ENCODE data around the gene MAS1L.
"Not testable (repeated sequence)": the region's sequence is repeated elsewhere in the genome, so short reads cannot be mapped to it uniquely, and the experiment has no call there.

The MAS1L gene

DNA sequence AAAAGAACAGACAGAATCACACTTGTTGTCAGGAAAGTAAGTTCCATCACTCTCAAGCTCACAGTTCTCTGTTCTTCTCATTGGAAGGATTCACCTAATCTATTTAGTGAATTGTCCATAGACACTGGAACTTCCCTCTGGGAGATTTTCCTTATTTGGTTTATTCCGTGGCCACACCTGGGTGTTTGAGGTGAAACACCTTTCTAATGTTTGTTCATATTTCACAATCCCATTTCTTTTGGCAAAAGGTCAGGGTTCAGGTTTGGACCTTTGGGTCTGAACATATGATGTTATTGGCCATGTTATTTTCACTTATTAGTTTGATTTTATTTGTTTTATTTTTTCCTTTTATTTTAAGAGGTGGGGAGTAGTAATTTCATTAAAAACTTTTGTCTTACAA is 4.0 kb downstream of the MAS1L start:
- DNase-seq = no peak

DNA sequence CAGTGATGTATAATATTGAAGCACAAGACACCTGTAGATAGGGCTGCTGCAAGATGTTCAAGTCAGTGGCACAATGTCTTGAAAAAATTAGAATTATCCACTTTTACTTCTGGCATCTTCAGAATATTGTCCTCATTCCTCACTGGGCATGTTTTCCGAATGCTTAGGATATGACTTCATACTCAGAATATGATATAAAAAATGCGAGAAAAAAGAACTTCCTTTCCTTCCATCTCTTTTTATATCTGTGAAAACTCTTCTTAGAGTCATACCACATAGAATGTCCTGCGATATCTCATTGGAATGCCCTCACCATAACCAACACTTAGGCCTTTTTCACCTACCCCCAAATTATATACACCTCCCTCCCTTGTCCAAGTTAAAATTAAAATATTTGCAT is 4.6 kb downstream of the MAS1L start:
- no peak for DNase-seq

DNA sequence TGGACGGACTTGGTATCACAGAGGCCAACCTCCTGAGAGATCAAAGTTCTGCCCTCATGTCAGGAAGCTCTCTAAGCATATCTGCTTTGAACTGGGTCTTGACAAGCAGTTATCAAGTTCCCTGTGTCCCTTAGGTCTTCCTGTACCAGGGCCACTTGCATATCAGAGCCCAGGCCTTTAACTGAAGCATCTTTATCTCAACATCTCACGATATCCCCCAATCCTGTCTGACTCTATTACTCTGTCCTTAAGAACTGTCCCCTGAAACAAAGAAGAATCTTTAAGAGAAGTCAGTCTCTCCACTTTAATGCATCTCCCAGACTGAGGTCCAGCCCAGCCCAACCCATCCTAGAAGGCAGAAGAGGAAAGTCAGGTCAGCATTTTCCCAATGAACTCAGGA is 8.2 kb downstream of the MAS1L start:
- no peak for DNase-seq

DNA sequence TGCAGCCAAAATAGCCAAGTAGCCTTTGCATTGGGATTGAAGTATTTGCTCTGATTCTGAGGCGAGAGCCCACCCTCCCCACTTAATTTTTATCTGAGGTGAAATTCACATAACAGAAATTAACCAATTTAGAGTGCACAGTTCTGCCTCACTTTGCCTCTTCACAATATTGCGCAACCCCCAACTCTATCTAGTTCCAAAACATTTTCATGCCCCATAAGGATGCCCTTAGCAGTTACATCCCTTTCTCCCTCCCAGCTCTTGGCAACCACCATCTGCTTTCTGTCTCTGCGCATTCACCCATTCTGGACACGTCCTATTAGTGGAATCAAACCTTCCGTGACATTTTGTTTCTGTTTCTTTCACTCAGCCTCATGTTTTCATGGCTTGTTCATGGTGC is 9.0 kb downstream of the MAS1L start:
- no peak for DNase-seq

- DNase-seq = no peak
Measured at GRCh38 chr6:29477923-29478450, 9.8 kb downstream of the MAS1L start.

- DNase-seq = no peak
Measured at GRCh38 chr6:29474996-29475395, 12.8 kb downstream of the MAS1L start.

GRCh38 chr6:29466241-29466640 is 21.5 kb downstream of the MAS1L start:
- no peak for DNase-seq

DNA sequence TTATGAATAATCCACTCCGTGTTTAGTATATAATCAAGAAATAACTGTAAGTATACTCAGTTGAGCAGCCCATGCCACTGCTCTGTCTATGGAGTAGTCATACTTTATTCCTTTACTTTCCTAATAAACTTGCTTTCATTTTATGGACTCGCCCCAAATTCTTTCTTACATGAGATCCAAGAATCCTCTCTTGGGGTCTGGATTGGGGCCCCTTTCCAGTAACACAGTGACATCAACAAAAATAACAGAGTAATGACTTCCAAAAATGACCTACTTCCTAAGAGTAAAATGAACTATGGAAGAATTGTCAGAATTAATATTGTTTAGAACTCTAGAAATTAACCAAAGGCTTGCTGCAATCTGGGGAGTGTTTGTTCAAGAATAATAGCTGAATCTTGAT is 22.0 kb downstream of the MAS1L start:
- no peak for DNase-seq

DNA sequence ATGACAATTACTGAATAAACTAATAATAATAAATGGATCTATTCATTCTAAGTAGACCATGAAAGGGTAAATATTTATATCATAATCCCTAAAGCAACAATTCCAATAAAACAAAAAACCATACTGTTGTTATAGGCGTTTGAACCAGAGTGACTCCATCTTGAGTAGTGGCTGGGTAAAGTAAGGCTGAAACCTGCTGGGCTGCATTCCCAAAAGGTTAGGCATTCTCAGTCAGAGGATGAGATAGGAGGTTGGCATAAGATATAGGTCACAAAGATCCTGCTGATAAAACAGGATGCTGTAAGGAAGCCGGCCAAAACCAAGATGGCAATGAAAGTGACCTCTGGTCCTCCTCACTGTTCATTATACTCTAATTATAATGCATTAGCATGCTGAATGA is 22.5 kb downstream of the MAS1L start:
- DNase-seq = no peak

- no peak for DNase-seq
Measured at GRCh38 chr6:29462022-29462421, 25.7 kb downstream of the MAS1L start.

DNA sequence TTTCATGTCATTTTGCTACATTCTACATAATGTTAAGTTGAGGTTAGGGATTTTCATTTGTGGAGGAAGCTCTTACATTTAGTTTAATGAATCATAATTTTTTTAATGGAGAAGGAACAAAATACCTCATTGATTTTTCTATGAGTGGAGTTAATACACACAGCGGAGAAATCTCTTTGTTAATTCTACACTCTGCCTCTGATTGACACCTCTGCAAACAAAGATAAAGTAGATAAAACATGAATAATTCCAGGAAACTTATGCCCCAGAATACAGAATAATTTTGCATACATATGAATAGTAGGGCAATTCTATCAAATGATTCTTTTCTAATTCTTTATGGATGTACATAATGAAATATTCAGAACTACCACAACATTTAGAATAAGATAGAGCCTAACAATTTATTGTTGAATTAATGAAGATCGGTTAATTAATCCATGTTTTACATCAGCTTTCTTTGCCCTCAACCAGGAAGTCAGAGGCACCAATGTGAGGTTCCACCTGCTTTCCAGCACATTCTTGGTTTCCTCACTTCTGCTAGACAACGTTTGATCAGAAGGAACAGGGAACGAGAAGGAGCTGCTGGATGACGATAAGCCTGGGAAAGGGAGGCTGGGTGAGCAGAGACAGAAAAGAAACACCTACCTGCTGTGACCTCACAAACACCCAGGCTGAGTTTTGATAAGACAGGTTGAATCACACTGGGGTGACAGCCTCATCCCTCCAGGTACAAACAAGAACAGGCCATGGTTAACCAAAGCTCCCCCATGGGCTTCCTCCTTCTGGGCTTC is 26.5 kb downstream of the MAS1L start:
- no peak for DNase-seq

GRCh38 chr6:29456971-29457370 is 30.8 kb downstream of the MAS1L start, which contains the start of the genes OR11A1 and OR2H1:
TSS of gene OR11A1 (minus strand) at chr6:29457071. CDS start at chr6:29427641, 29,430 bp downstream.
TSS of gene OR2H1 (plus strand) at chr6:29457155. CDS start at chr6:29461770, 4,615 bp downstream.
- no peak for DNase-seq

- DNase-seq = no peak
Measured at GRCh38 chr6:29451471-29452193, 36.1 kb downstream of the MAS1L start.

GRCh38 chr6:29447670-29448069 is 40.1 kb downstream of the MAS1L start:
- no peak for DNase-seq

DNA sequence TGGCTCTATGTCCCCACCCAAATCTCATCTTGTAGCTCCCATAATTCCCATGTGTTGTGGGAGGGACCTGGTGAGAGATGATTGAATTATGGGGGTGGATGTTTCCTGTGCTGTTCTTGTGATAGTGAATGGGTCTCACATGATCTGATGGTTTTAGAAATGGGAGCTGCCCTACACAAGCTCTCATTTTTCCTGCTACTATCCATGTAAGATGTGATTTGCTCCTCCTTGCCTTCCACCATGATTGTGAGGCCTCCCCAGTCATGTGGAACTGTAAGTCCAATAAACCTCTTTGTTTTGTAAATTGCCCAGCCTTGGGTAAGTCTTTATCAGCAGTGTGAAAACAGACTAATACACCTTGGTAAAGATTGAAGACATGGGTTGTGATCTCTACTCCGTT is 43.7 kb downstream of the MAS1L start:
- DNase-seq = not testable (repeated sequence)

- DNase-seq = no peak
Measured at GRCh38 chr6:29442719-29443118, 45.0 kb downstream of the MAS1L start.

- DNase-seq = no peak
Measured at GRCh38 chr6:29439006-29439405, 48.8 kb downstream of the MAS1L start, which contains the start of gene OR10C1. TSS of gene OR10C1 (plus strand) at chr6:29439306. CDS start at chr6:29440016, 710 bp downstream.

DNA sequence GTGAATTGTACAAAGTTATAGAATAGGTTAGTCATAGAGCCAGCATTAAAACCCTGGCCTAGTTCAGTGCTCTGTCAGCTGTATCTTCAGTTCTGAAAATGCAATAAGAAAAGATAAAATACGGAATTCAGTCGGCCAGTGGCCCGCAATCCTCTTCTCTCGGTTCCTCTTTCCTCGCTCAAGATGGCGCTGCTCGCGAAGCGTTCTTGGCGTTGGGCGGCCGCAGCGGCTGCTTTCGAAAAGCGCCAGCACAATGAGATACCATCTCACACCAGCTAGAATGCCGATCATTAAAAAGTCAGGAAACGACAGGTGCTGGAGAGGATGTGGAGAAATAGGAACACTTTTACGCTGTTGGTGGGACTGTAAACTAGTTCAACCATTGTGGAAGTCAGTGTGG is 51.0 kb downstream of the MAS1L start:
- DNase-seq = not testable (repeated sequence)
